RWPE1 (cell line): ENCODE measurements around the gene RAB17.

ENCODE experiments used
- CTCF ChIA-PET: fragments of 350-600 bp; sonication (Branson Sonifier 250); formaldehyde crosslinking; extraction: SDS; loops from one replicate; lab custom pipeline; 2021; lab: Yijun Ruan, JAX
- POLR2A ChIA-PET: fragments of 400-600 bp; formaldehyde crosslinking; extraction: SDS; loops from one replicate; lab custom pipeline; 2020; ENCODE audit warnings: antibody characterized with exemption; ENCODE audit not compliant: low non-redundant PET; lab: Yijun Ruan, JAX
- DNase-seq: peaks from one replicate; pipeline ENCODE4 v3.0.0; 2012; ENCODE audit warnings: low spot score
- H3K27ac ChIP-seq: fragments of 450-650 bp; 2 replicates; pipeline ENCODE4 v1.5.1; 2017
- TF ChIP-seq, protein P1 (sequence below): fragments of 450-650 bp; conservative IDR thresholded peaks from 2 replicates; pipeline ENCODE4 v1.5.1; 2017; ENCODE audit warnings: low read depth, mild to moderate bottlenecking

RAB17 gene

GRCh38 chr2:237636578-237636977 is 46.0 kb upstream of the RAB17 start:
- no peak for DNase-seq
- ChIA-PET CTCF (no interaction called here), POLR2A (no interaction called here)
- no peak overlapping the region for H3K27ac ChIP-seq
- TF ChIP-seq, protein P1, sequence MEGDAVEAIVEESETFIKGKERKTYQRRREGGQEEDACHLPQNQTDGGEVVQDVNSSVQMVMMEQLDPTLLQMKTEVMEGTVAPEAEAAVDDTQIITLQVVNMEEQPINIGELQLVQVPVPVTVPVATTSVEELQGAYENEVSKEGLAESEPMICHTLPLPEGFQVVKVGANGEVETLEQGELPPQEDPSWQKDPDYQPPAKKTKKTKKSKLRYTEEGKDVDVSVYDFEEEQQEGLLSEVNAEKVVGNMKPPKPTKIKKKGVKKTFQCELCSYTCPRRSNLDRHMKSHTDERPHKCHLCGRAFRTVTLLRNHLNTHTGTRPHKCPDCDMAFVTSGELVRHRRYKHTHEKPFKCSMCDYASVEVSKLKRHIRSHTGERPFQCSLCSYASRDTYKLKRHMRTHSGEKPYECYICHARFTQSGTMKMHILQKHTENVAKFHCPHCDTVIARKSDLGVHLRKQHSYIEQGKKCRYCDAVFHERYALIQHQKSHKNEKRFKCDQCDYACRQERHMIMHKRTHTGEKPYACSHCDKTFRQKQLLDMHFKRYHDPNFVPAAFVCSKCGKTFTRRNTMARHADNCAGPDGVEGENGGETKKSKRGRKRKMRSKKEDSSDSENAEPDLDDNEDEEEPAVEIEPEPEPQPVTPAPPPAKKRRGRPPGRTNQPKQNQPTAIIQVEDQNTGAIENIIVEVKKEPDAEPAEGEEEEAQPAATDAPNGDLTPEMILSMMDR, result no peak

DNA sequence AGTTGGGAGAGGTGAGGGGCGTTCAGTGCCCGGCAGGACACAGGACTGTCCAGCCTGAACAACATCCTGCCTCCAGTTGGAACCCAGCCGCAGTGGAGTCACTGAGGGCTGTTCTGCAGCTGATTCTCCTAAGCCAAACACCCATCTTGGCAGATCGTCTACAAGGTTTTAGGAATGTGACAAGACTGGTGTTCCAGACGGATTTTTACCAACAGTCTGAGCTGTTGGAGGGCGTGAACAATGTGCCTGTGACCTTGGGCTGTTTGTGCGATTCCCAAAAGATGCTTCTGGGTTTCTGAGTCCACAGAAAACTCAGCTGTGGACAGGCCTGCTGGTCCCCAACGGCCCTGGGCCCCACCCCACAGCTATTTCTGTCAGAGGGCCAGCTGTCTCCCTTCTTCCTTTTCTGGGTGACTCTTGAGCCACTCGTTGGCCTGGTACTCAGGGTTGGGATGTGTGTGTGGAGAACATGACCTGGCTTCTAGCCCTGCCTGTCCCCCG is 42.6 kb upstream of the RAB17 start:
- DNase-seq, result no peak
- TF ChIP-seq, protein P1, result no peak
- no peak overlapping the region for H3K27ac ChIP-seq
- ChIA-PET POLR2A (no interaction called here), CTCF (no interaction called here)

DNA sequence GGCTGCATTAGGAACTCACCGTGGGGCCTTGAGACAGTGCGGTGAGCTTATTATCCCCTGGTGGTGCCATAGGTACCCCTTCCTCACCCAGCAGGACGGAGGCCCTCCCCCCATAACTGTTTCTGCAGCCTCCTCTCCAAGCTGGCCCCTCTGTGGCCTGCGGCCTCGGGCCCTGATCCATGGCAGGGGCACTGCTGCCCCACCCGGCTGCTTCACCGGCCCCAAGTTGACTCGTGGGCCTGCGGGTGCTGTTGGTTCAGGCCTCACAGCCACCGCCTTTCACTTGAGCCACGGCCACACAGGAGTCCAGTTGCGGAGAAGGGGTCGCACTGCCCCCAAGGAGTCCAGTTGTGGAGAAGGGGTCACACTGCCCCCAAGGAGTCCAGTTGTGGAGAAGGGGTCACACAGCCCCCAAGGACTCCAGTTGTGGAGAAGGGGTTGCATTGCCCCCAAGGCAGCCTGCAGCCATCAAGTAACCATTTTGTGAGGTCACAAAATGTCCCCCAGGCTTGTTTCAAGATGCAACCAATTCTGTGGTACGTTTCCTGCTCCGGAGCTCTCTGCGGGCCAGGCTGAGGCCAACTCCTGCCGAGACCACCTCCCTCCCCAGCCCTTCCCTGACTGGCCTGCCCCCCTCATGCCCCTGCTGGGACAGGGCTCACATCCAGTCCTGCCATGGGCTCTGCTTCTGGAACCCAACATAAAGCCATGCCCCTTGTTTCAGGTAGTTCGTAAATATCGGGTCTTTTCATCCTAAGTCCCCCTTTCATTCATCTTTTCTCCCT is 41.5 kb upstream of the RAB17 start:
- DNase-seq, result no peak
- CTCF ChIA-PET, result no interaction called here
- TF ChIP-seq, protein P1, result no peak
- H3K27ac ChIP-seq, result no peak overlapping the region
- POLR2A ChIA-PET, result no interaction called here

GRCh38 chr2:237631007-237631785 is 40.7 kb upstream of the RAB17 start:
- DNase-seq, result no peak
- H3K27ac ChIP-seq, result no peak overlapping the region
- POLR2A ChIA-PET, result no interaction called here
- TF ChIP-seq, protein P1, result no peak
- CTCF ChIA-PET, result interaction anchor here (0.8 kb wide), 1 partner anchor 81 kb away, joined by 4 read pairs; no protein-coding TSS in a partner anchor

DNA sequence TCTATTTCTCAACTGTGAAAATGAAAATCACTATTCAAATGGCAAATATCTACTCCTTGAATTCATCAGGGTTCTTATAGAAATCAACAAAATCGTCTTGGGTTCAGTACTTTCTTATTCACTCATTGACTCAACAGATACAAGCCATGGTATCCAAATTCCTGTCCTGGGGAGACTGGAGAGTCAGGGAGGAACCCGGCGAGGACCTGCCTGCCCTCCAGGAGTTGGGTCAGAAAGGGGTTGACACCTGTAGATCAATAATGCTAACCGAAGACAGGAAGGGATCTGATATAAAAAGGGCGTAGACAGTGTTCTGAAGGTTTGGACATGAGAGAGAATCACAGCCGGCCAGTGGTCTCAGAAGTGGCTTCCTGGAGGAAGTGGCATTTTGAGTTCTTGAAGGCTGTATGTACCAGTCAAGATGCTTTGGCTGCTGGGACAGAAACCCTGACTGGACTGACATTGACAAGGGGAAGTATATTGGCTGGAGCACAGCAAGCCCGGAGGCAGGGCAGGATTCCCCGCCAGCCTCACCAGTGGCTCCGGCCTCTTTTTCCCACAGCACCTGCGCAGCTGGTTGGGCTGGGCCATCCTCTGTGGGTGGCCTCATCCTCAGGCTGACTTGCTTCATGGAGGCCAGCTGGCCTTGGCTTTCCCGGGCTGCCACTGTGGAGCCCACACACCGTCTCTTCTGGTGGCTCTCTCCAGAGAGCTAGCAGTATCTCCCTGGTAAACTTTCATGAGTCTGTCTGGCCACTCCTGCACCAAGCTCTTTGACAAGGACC is 39.9 kb upstream of the RAB17 start:
- no peak for DNase-seq
- no peak overlapping the region for H3K27ac ChIP-seq
- TF ChIP-seq, protein P1, result no peak
- ChIA-PET POLR2A (no interaction called here), CTCF (no interaction called here)

DNA sequence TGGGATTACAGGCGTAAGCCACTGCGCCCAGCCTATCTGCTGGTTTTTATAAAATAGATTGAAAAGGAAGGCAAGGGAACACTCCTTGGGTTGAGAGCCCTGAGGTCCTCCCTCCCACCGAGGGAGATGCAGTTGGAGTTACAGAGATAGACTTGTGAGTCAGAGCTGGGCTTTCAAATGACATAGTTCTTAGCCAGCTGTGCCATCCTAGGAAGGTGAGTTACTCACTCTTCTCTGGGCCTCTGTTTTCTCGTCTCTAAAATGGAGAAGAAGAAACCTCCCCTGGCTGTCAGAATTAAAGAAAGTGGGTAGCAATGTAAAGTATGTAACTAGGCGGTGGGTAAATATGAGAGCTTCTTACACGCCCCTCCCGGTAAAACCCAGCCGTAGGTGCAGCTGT is 39.2 kb upstream of the RAB17 start:
- ChIA-PET POLR2A (no interaction called here), CTCF (no interaction called here)
- TF ChIP-seq, protein P1, result no peak
- no peak overlapping the region for H3K27ac ChIP-seq
- DNase-seq, result no peak
